GM23338 (cell line): Measurements from ENCODE around the gene ANO6. TPM values are rescaled to one million over a fixed set of nuclear protein-coding genes. Genes with fewer than 3 reads are reported as not detected.

Experiments
- ATAC-seq: fragments of 200-7000 bp; cut with Tn5 transposase; 3 replicates; pipeline ENCODE4 v1.9.1; 2020
- DNase-seq: peaks from one replicate; pipeline ENCODE4 v3.0.0-alpha.2; 2015; ENCODE audit warnings: low spot score
- H2AFZ ChIP-seq: fragments of 200-600 bp; sonication (generic); 2 replicates; pipeline ENCODE4 v1.8.0; 2016; ENCODE audit warnings: antibody characterized with exemption, mild to moderate bottlenecking, moderate library complexity
- H3F3A ChIP-seq: fragments of 200-600 bp; sonication (generic); replicated peaks from 2 replicates; pipeline ENCODE4 v1.8.0; 2017; ENCODE audit warnings: antibody characterized with exemption, mixed run types, low read depth
- H3K27ac ChIP-seq: fragments of 200-600 bp; sonication (generic); 2 replicates; pipeline ENCODE4 v1.6.1; 2016; ENCODE audit warnings: low read depth
- H3K27me3 ChIP-seq: fragments of 200-600 bp; sonication (generic); 2 replicates; pipeline ENCODE4 v1.8.0; 2016; ENCODE audit warnings: mild to moderate bottlenecking, mixed run types, moderate library complexity; ENCODE audit not compliant: insufficient read depth
- H3K36me3 ChIP-seq: fragments of 200-600 bp; sonication (generic); 2 replicates; pipeline ENCODE4 v1.8.0; 2016; ENCODE audit warnings: mild to moderate bottlenecking; ENCODE audit not compliant: insufficient read depth
- H3K4me1 ChIP-seq: fragments of 200-600 bp; sonication (generic); 2 replicates; pipeline ENCODE4 v1.8.0; 2016; ENCODE audit warnings: mild to moderate bottlenecking, moderate library complexity; ENCODE audit not compliant: insufficient read depth
- H3K4me2 ChIP-seq: fragments of 200-600 bp; sonication (generic); 2 replicates; pipeline ENCODE4 v1.7.1; 2017; ENCODE audit warnings: mixed run types
- H3K4me3 ChIP-seq: fragments of 200-600 bp; sonication (generic); 2 replicates; pipeline ENCODE4 v1.6.1; 2016; ENCODE audit warnings: mixed run types
- H3K79me2 ChIP-seq: fragments of 200-600 bp; sonication (generic); replicated peaks from 2 replicates; pipeline ENCODE4 v1.8.0; 2017; ENCODE audit warnings: mild to moderate bottlenecking; ENCODE audit not compliant: insufficient read depth
- H3K9me2 ChIP-seq: fragments of 200-600 bp; sonication (generic); 2 replicates; pipeline ENCODE4 v1.8.0; 2017; ENCODE audit not compliant: insufficient read depth
- H4K20me1 ChIP-seq: fragments of 200-600 bp; sonication (generic); replicated peaks from 2 replicates; pipeline ENCODE4 v1.8.0; 2017; ENCODE audit warnings: mild to moderate bottlenecking; ENCODE audit not compliant: insufficient read depth
- H3K27ac Mint-ChIP-seq: 2 replicates; pipeline ENCODE4 v1.8.0; 2020; ENCODE audit warnings: inconsistent platforms, mild to moderate bottlenecking, moderate library complexity, mixed read lengths
- H3K27me3 Mint-ChIP-seq: 3 replicates; pipeline ENCODE4 v1.8.0; 2022; ENCODE audit warnings: low read depth, mild to moderate bottlenecking, moderate library complexity, mixed read lengths, inconsistent platforms; ENCODE audit not compliant: insufficient read depth, poor library complexity
- H3K36me3 Mint-ChIP-seq: 3 replicates; pipeline ENCODE4 v1.8.0; 2021; ENCODE audit warnings: low read depth, mild to moderate bottlenecking, inconsistent platforms, moderate library complexity, mixed read lengths
- H3K4me1 Mint-ChIP-seq: 3 replicates; pipeline ENCODE4 v1.8.0; 2020; ENCODE audit warnings: mild to moderate bottlenecking, inconsistent platforms, mixed read lengths
- H3K4me3 Mint-ChIP-seq: 3 replicates; pipeline ENCODE4 v1.8.0; 2021; ENCODE audit warnings: moderate library complexity, mild to moderate bottlenecking, inconsistent platforms, mixed read lengths
- H3K9me3 Mint-ChIP-seq: 3 replicates; pipeline ENCODE4 v1.8.0; 2020; ENCODE audit warnings: moderate library complexity, mild to moderate bottlenecking, inconsistent platforms, mixed read lengths
- CREB1 ChIP-seq: fragments of 250-450 bp; sonication (Bioruptor Pico); IDR thresholded peaks from 2 replicates; pipeline ENCODE4 v1.5.0; 2020; ENCODE audit warnings: low read depth, mild to moderate bottlenecking, moderate library complexity
- ETS1 ChIP-seq: IDR thresholded peaks from 2 replicates; pipeline ENCODE4 v1.6.1; 2016; ENCODE audit warnings: antibody characterized with exemption
- EZH2 ChIP-seq: fragments of 200-600 bp; sonication (generic); IDR thresholded peaks from one replicate; pipeline ENCODE4 v1.8.0; 2017; ENCODE audit warnings: antibody characterized with exemption, mild to moderate bottlenecking, low read depth; ENCODE audit not compliant: unreplicated experiment
- EZH2phosphoT487 ChIP-seq: fragments of 200-600 bp; sonication (generic); IDR thresholded peaks from one replicate; pipeline ENCODE4 v1.8.1; 2018; ENCODE audit warnings: antibody characterized with exemption; ENCODE audit not compliant: unreplicated experiment
- JUNB ChIP-seq: IDR thresholded peaks from one replicate; pipeline ENCODE4 v1.6.1; 2016; ENCODE audit warnings: antibody characterized with exemption; ENCODE audit not compliant: unreplicated experiment
- NANOG ChIP-seq: IDR thresholded peaks from 2 replicates; pipeline ENCODE4 v1.6.1; 2016; ENCODE audit warnings: antibody characterized with exemption, borderline replicate concordance
- POLR2AphosphoS5 ChIP-seq: IDR thresholded peaks from 2 replicates; pipeline ENCODE4 v1.6.1; 2016; ENCODE audit warnings: antibody characterized with exemption, low read depth
- REST ChIP-seq: IDR thresholded peaks from one replicate; pipeline ENCODE4 v1.6.1; 2018; ENCODE audit warnings: antibody characterized with exemption; ENCODE audit not compliant: unreplicated experiment
- STAT1 ChIP-seq: IDR thresholded peaks from one replicate; pipeline ENCODE4 v1.6.1; 2016; ENCODE audit warnings: antibody characterized with exemption; ENCODE audit not compliant: unreplicated experiment
- ZNF114 ChIP-seq: fragments of 250-450 bp; sonication (Bioruptor Pico); IDR thresholded peaks from 2 replicates; pipeline ENCODE4 v1.5.0; 2020; ENCODE audit warnings: mild to moderate bottlenecking, moderate library complexity
- ZNF331 ChIP-seq: fragments of 250-450 bp; sonication (Bioruptor Pico); IDR thresholded peaks from 2 replicates; pipeline ENCODE4 v1.5.0; 2020; ENCODE audit warnings: low read depth, mild to moderate bottlenecking, moderate library complexity
- ZNF462 ChIP-seq: fragments of 250-450 bp; sonication (Bioruptor Pico); IDR thresholded peaks from 2 replicates; pipeline ENCODE4 v1.5.0; 2020; ENCODE audit warnings: mild to moderate bottlenecking, moderate library complexity
- polyA plus RNA-seq: library from polyadenylated mRNA; unstranded; fragments of >200 nt; fragmentation: Nextera tagmentation; extraction: Ambion mirVana; gene quantifications from 2 replicates; pipeline ENCODE4 v1.2.1, GENCODE V29; 2016
- total RNA-seq: library from RNA; depleted of rRNA; stranded (reverse); fragments of >200 nt; shearing (Covaris generic); gene quantifications from 2 replicates; pipeline ENCODE4 v1.2.3, GENCODE V29; 2014
- TF ChIP-seq, protein P1 (sequence below), 2 experiments: fragments of 200-600 bp in 1 of 2; sonication (generic) in 1 of 2; conservative IDR thresholded peaks; 2 replicates each; pipeline versions ENCODE4 v1.5.1 to v1.6.1; 2016 to 2017; ENCODE audit warnings: antibody characterized with exemption in 2 of 2, low read depth in 2 of 2, mild to moderate bottlenecking in 2 of 2, moderate library complexity in 1 of 2

Gene ANO6
- total and polyA plus RNA-seq, 2 experiments from 2014 or later = 21.1 to 48.9 TPM

DNA sequence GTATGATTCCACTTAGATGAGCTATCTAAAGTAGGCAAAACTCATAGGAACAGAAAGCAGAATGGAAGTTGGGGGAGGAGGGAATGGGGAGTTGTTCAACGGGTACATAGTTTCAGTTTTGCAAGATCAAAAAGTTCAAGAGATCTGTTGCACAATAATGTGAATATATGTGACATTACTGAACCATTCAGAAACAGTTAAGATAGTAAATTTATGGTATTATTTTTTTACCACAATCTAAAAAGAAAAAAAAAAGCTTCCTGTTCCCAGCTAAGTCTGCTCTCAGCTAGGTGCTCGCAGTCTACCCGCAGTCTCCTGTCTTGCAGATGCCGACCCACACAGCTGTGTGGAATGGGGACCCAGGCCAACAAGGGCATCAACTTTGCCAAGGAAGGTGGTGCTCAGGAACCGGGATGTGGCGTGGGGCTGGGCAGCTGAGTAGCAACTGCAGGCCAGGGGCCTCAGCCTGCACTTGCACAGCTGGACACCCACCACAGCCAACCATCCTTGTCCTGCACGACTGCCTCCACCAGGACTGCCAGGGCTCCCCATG, 15.3 kb upstream of the ANO6 start:
- Mint-ChIP-seq H3K36me3 (no peaks in the 10 kb centered on the region), H3K4me1 (no peaks in the 10 kb centered on the region), H3K27me3 (no peaks in the 10 kb centered on the region), H3K4me3 (no peak overlapping the region), H3K9me3 (no peaks in the 10 kb centered on the region), H3K27ac (no peak overlapping the region)
- Histone ChIP-seq H3K79me2 (no peaks in the 10 kb centered on the region), H3K4me3 (no peak overlapping the region), H3K4me2 (no peak overlapping the region), H4K20me1 (no peaks in the 10 kb centered on the region; the same call in none of the 2 replicates), H3K9me2 (no peaks in the 10 kb centered on the region), H2AFZ (no peak overlapping the region), H3K27ac (no peak overlapping the region), H3F3A (no peaks in the 10 kb centered on the region), H3K4me1 (no peaks in the 10 kb centered on the region), H3K27me3 (no peaks in the 10 kb centered on the region), H3K36me3 (no peaks in the 10 kb centered on the region)
- DNase-seq (no peak), ATAC-seq (no peak)
- TF ChIP-seq EZH2 (no peak), REST (no peak), NANOG (no peak), CREB1 (CRISPR knock-in tag) (no peak), ETS1 (no peak), ZNF114 (CRISPR knock-in tag) (no peak), STAT1 (no peak), JUNB (no peak), POLR2AphosphoS5 (no peak), EZH2phosphoT487 (no peak), ZNF331 (CRISPR knock-in tag) (no peak), ZNF462 (CRISPR knock-in tag) (no peak)
- TF ChIP-seq, protein P1, sequence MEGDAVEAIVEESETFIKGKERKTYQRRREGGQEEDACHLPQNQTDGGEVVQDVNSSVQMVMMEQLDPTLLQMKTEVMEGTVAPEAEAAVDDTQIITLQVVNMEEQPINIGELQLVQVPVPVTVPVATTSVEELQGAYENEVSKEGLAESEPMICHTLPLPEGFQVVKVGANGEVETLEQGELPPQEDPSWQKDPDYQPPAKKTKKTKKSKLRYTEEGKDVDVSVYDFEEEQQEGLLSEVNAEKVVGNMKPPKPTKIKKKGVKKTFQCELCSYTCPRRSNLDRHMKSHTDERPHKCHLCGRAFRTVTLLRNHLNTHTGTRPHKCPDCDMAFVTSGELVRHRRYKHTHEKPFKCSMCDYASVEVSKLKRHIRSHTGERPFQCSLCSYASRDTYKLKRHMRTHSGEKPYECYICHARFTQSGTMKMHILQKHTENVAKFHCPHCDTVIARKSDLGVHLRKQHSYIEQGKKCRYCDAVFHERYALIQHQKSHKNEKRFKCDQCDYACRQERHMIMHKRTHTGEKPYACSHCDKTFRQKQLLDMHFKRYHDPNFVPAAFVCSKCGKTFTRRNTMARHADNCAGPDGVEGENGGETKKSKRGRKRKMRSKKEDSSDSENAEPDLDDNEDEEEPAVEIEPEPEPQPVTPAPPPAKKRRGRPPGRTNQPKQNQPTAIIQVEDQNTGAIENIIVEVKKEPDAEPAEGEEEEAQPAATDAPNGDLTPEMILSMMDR (conservative IDR thresholded peaks at IDR 0.05; ENCODE audit: low read depth in 2 of 2) = no peak
